Measurements from ENCODE around the gene ATOSB. TPM values are rescaled to one million over a fixed set of nuclear protein-coding genes. Genes with fewer than 3 reads are reported as not detected.

ATOSB gene, protein sequence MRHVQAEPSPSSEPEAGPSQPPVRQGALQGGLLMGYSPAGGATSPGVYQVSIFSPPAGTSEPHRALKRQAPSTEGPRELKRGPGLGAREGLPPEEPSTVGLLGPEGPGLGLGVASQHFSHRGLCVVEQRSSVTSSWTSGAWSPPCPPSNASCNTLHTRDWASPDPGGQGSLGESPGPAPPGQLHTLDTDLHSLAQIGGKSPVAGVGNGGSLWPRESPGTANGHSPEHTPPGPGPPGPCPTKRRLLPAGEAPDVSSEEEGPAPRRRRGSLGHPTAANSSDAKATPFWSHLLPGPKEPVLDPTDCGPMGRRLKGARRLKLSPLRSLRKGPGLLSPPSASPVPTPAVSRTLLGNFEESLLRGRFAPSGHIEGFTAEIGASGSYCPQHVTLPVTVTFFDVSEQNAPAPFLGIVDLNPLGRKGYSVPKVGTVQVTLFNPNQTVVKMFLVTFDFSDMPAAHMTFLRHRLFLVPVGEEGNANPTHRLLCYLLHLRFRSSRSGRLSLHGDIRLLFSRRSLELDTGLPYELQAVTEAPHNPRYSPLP
- total RNA-seq = 10 to 100 TPM in 1 of 4 donors, 1 to 10 TPM in 1, under 1 TPM in 2; 0.51 to 14.8 (median 4.1) TPM

DNA sequence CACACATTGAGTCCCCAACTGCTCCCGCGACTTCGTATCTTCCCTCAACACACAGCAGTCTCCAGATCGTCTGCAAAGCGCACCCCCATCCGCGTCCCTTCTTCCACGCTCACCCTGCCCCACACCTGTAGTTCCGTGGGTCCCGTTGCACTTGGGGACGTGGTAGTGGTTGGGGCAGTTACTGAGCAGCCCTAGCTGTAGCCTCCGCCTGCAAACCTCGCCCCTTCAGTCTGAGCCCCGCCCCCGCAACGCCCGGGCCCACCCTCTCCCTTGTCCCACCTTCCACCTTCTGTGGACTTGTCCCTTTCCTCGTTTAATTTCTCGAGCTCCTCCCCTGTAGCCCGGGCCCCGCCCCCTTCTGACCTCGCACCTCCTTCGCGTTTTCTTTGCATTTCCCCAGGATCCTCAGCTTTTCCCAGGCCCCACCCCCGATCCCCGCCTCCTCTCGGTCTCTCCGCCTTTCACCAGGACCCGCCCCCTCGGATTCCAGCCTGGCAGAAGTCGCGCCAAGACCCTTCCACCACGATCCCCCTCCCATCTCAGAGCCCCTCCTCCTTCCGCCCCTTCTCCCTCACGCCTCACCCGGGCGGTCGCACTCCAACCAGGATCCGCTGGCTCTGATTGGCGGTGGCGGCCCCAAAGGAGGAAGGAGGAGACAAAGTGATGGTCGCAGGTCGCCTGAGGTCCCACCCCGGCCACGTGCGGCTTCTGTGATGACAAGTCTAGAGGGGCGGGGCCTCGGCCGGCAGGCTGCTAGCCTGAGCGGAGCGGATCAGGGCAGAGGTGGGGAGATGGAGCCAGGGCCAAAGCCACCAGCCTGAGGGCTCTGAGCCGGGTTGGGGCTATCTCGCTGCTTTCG, at the start of gene ATOSB:
Gene ATOSB, minus strand, starts transcription at position 183 of the 859 bp plus-strand sequence. CDS start 7,588 bp downstream, outside the sequence.
- H3K4me1 ChIP-seq = peaks cover 0 to 1% of the 10 kb centered on the region in 2 donors
- TF ChIP-seq POLR2A (IDR thresholded peaks at IDR 0.05) = peak; percentile 27 to 28
- TF ChIP-seq, protein P1, sequence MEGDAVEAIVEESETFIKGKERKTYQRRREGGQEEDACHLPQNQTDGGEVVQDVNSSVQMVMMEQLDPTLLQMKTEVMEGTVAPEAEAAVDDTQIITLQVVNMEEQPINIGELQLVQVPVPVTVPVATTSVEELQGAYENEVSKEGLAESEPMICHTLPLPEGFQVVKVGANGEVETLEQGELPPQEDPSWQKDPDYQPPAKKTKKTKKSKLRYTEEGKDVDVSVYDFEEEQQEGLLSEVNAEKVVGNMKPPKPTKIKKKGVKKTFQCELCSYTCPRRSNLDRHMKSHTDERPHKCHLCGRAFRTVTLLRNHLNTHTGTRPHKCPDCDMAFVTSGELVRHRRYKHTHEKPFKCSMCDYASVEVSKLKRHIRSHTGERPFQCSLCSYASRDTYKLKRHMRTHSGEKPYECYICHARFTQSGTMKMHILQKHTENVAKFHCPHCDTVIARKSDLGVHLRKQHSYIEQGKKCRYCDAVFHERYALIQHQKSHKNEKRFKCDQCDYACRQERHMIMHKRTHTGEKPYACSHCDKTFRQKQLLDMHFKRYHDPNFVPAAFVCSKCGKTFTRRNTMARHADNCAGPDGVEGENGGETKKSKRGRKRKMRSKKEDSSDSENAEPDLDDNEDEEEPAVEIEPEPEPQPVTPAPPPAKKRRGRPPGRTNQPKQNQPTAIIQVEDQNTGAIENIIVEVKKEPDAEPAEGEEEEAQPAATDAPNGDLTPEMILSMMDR (IDR thresholded peaks at IDR 0.05) = peak in 1 of 4 experiments; percentile 2

DNA sequence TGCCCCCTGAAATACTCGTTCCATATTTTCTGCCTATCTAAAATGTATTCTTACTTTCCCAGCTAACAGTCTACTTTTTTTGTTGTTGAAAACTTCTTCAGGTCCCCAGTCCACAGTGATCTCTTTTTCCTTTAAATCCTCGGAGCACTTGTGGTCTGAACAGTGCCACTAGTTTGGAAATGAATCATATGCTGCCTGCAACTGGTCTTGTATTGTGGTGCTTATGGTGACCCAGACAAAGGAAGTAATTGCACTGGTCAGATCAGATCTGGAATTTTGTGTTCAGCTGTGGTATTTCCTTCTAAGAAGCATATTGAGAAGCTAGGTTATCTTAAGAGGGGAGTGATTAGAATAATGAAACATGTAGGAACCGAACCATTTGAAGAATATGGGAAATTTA, 49.0 kb upstream of the ATOSB start:
- TF ChIP-seq, protein P1 (IDR thresholded peaks at IDR 0.05) = no peak
- TF ChIP-seq POLR2A (IDR thresholded peaks at IDR 0.05) = no peak
- no peak overlapping the region for H3K4me3 ChIP-seq
- H3K36me3 ChIP-seq = no peaks in the 10 kb centered on the region
- intact Hi-C loops (cut with DNase I; ENCODE audit: low total_unique reads) = no loop called here
- DNase-seq = no peak
- H3K27ac ChIP-seq = no peak overlapping the region
- H3K27me3 ChIP-seq = no peaks in the 10 kb centered on the region
- no peaks in the 10 kb centered on the region for H3K9me3 ChIP-seq
- H3K4me1 ChIP-seq = no peaks in the 10 kb centered on the region

More for the DNA sequence above, at the start of gene ATOSB:
- intact Hi-C loops (cut with DNase I; ENCODE audit: low total_unique reads) = loop anchor here (5.0 to 10.0 kb wide), 3 partner anchors 141 to 699 kb away; partner anchors contain the start of genes HINT2 and SPAG8
- Histone ChIP-seq H3K9me3 (no peaks in the 10 kb centered on the region), H3K36me3 (no peaks in the 10 kb centered on the region), H3K4me3 (peak within 1 kb of the TSS; percentile 45 to 55), H3K27me3 (no peaks in the 10 kb centered on the region), H3K27ac (peak within 1 kb of the TSS; percentile 88 to 89)
- peak; percentile 96 to 98 for DNase-seq

DNA sequence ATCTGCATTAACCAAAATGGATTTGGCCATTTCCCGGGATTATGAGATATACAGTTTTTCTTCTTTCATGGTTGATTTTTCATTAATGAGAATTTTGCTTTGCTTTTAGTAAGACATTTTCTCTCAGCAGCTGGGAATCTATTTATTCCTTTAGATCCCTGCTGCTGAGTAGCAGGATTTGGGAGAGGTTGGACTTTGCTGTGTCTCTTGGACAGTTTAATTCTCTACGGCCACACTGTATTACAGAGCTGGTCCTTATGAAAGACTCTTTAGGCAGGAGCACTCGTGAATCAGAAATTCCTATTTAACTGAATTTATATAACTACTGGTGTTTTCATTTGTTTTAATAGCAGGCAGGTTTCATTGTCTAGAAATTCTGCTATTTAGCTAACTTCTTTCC, 47.8 kb upstream of the ATOSB start:
- H3K36me3 ChIP-seq = no peaks in the 10 kb centered on the region
- TF ChIP-seq, protein P1 (IDR thresholded peaks at IDR 0.05) = no peak
- TF ChIP-seq POLR2A (IDR thresholded peaks at IDR 0.05) = no peak
- no peak overlapping the region for H3K27ac ChIP-seq
- no peaks in the 10 kb centered on the region for H3K9me3 ChIP-seq
- intact Hi-C loops (cut with DNase I; ENCODE audit: low total_unique reads) = no loop called here
- H3K4me3 ChIP-seq = no peak overlapping the region
- H3K4me1 ChIP-seq = no peaks in the 10 kb centered on the region
- DNase-seq = no peak
- no peaks in the 10 kb centered on the region for H3K27me3 ChIP-seq

DNA sequence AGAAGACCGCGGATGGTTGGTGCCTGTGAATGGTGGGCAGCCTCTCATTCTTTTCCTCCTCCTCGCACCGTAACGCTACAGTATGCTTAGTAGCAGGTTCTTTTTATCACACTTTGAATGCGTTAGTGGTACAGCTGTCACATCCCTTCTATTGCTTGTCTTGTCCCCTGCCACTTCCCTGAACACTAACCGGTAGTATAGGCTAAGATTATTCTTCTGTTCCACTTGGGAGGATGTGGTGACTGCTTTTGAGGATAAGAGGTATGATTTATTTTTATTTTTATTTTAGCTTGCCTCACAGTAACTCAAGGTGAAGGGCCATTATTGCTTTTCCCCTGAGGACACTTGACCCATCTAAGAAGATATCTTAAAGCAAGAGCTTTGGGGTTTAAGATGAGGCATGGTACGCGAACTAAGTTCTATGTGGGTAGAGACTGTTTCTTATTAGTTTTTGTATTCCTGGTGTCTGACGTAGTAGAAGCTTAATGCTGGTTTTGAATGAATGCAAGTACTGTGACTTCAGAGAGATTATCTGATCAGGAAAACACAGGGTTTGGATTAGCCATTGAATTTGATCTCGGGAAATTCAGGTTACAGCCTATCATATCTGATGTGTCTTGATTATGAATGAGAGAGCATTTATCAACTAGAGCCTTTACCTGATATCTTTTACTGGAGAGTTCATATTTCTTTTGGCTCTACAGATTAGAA, 47.1 kb upstream of the ATOSB start:
- Histone ChIP-seq H3K4me1 (no peaks in the 10 kb centered on the region), H3K36me3 (no peaks in the 10 kb centered on the region), H3K9me3 (no peaks in the 10 kb centered on the region), H3K27me3 (no peaks in the 10 kb centered on the region), H3K4me3 (peak overlapping the region; percentile 74 to 92), H3K27ac (peak overlapping the region; percentile 90 to 93)
- no peak for DNase-seq
- intact Hi-C loops (cut with DNase I; ENCODE audit: low total_unique reads) = no loop called here
- TF ChIP-seq, protein P1 (IDR thresholded peaks at IDR 0.05) = no peak
- no peak for TF ChIP-seq POLR2A (IDR thresholded peaks at IDR 0.05)
